ENCODE measurements around the gene NPAS1. TPM values are rescaled to one million over a fixed set of nuclear protein-coding genes. Genes with fewer than 3 reads are reported as not detected.

The NPAS1 gene
- total and polyA plus RNA-seq, 5 donors from 2014 or later = 0.53 to 1.5 TPM; not detected in 3

GRCh38 chr19:46976845-46977320, 42.8 kb upstream of the NPAS1 start:
- ATAC-seq (ENCODE audit: low read depth in 2 of 2) (no peak), DNase-seq (no peak)
- peaks cover 3% of the 10 kb centered on the region for H3K36me3 ChIP-seq (ENCODE audit: control insufficient read depth, insufficient read depth, low read length)
- H3K27ac ChIP-seq (ENCODE audit: insufficient read depth, low read length, poor library complexity, severe bottlenecking) = no peak overlapping the region
- no peak overlapping the region for H3K4me3 ChIP-seq (ENCODE audit: low read depth, low read length)
- no peaks in the 10 kb centered on the region for H3K9me3 Mint-ChIP-seq
- peaks cover 9 to 28% (median 18%) of the 10 kb centered on the region in 4 donors for H3K4me1 Mint-ChIP-seq
- H3K27ac Mint-ChIP-seq = peak overlapping the region; percentile 41 to 91 (median 88)
- H3K27me3 Mint-ChIP-seq = no peaks in the 10 kb centered on the region
- H3K4me1 ChIP-seq (ENCODE audit: control insufficient read depth, insufficient read depth, low read length, poor library complexity, severe bottlenecking) = no peaks in the 10 kb centered on the region
- no peaks in the 10 kb centered on the region for H3K27me3 ChIP-seq (ENCODE audit: control insufficient read depth, insufficient read depth, low read length)
- H3K9me3 ChIP-seq (ENCODE audit: control insufficient read depth in 2 of 2, low read length in 2 of 2) = no peaks in the 10 kb centered on the region
- peaks cover 3% of the 10 kb centered on the region for H3K36me3 Mint-ChIP-seq
- no peak overlapping the region for H3K4me3 Mint-ChIP-seq

DNA sequence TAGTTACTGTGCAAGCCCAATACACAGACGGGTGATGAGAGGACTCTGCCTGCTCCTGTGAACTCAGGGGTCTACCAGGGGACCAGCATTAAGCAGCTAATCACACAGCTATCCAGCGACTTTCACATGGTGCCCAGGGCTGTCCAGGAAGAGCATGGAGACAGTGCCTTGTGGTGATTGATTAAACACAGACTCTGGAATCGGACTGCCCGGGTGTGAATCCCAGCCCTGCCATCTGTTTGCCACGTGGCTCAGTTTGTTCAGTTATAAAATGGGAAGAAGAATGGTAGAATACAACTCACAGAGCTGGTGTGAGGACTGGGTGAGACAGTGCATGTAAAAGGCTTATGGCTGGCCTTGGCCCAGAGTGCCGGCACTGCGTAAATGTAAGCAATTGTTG, 42.1 kb upstream of the NPAS1 start:
- Histone ChIP-seq H3K9me3 (ENCODE audit: control insufficient read depth in 2 of 2, low read length in 2 of 2) (no peaks in the 10 kb centered on the region), H3K36me3 (ENCODE audit: control insufficient read depth, insufficient read depth, low read length) (peaks cover 3% of the 10 kb centered on the region), H3K27me3 (ENCODE audit: control insufficient read depth, insufficient read depth, low read length) (no peaks in the 10 kb centered on the region), H3K4me3 (ENCODE audit: low read depth, low read length) (no peak overlapping the region), H3K27ac (ENCODE audit: insufficient read depth, low read length, poor library complexity, severe bottlenecking) (no peak overlapping the region), H3K4me1 (ENCODE audit: control insufficient read depth, insufficient read depth, low read length, poor library complexity, severe bottlenecking) (no peaks in the 10 kb centered on the region)
- Mint-ChIP-seq H3K36me3 (peaks cover 3% of the 10 kb centered on the region), H3K27ac (peak overlapping the region in 1 of 3 donors; percentile 79), H3K9me3 (no peaks in the 10 kb centered on the region), H3K4me1 (peaks cover 9 to 28% (median 18%) of the 10 kb centered on the region in 4 donors), H3K4me3 (no peak overlapping the region), H3K27me3 (no peaks in the 10 kb centered on the region)
- no peak for DNase-seq
- no peak for ATAC-seq (ENCODE audit: low read depth in 2 of 2)

- Histone ChIP-seq H3K4me1 (ENCODE audit: control insufficient read depth, insufficient read depth, low read length, poor library complexity, severe bottlenecking) (no peaks in the 10 kb centered on the region), H3K27ac (ENCODE audit: insufficient read depth, low read length, poor library complexity, severe bottlenecking) (no peak overlapping the region), H3K27me3 (ENCODE audit: control insufficient read depth, insufficient read depth, low read length) (no peaks in the 10 kb centered on the region), H3K36me3 (ENCODE audit: control insufficient read depth, insufficient read depth, low read length) (peaks cover 5% of the 10 kb centered on the region), H3K4me3 (ENCODE audit: low read depth, low read length) (no peak overlapping the region), H3K9me3 (ENCODE audit: control insufficient read depth in 2 of 2, low read length in 2 of 2) (no peaks in the 10 kb centered on the region)
- peaks cover 3% of the 10 kb centered on the region for H3K36me3 Mint-ChIP-seq
- H3K4me1 Mint-ChIP-seq = peaks cover 9 to 28% (median 18%) of the 10 kb centered on the region in 4 donors
- H3K27ac Mint-ChIP-seq = peak overlapping the region in 1 of 3 donors; percentile 45
- no peak overlapping the region for H3K4me3 Mint-ChIP-seq
- no peaks in the 10 kb centered on the region for H3K27me3 Mint-ChIP-seq
- DNase-seq (no peak), ATAC-seq (ENCODE audit: low read depth in 2 of 2) (no peak)
- no peaks in the 10 kb centered on the region for H3K9me3 Mint-ChIP-seq
Measured at GRCh38 chr19:46978171-46978869, 41.3 kb upstream of the NPAS1 start.

GRCh38 chr19:46979126-46980105, 40.2 kb upstream of the NPAS1 start:
- H3K36me3 Mint-ChIP-seq = peaks cover 3% of the 10 kb centered on the region
- ATAC-seq (ENCODE audit: low read depth in 2 of 2) (no peak), DNase-seq (no peak)
- Histone ChIP-seq H3K27ac (ENCODE audit: insufficient read depth, low read length, poor library complexity, severe bottlenecking) (no peak overlapping the region), H3K27me3 (ENCODE audit: control insufficient read depth, insufficient read depth, low read length) (no peaks in the 10 kb centered on the region), H3K4me3 (ENCODE audit: low read depth, low read length) (no peak overlapping the region), H3K9me3 (ENCODE audit: control insufficient read depth in 2 of 2, low read length in 2 of 2) (no peaks in the 10 kb centered on the region), H3K36me3 (ENCODE audit: control insufficient read depth, insufficient read depth, low read length) (peaks cover 5% of the 10 kb centered on the region), H3K4me1 (ENCODE audit: control insufficient read depth, insufficient read depth, low read length, poor library complexity, severe bottlenecking) (no peaks in the 10 kb centered on the region)
- H3K27ac Mint-ChIP-seq = peak overlapping the region in 1 of 3 donors; percentile 60
- peaks cover 9 to 28% (median 18%) of the 10 kb centered on the region in 4 donors for H3K4me1 Mint-ChIP-seq
- no peaks in the 10 kb centered on the region for H3K9me3 Mint-ChIP-seq
- H3K27me3 Mint-ChIP-seq = no peaks in the 10 kb centered on the region
- H3K4me3 Mint-ChIP-seq = no peak overlapping the region

DNA sequence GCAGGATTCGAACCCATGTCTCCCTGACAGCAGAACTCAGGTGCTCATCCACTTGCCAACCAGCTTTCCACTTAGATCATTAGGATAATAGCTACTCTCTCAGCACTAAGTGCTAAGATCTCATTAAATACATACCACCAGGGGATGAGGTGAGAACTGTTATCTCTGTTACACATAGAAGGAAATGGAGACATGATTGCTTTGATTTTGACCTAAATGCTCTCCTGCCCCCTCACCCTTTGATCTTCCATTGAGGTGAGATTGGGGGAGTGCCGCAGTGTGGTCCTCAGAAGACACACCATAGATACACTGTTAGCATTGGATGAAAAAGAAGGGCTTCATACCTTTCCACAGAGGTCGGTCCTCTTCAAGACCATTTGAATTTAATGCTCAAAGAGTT, 38.9 kb upstream of the NPAS1 start:
- no peak overlapping the region for H3K4me3 Mint-ChIP-seq
- peaks cover 3% of the 10 kb centered on the region for H3K36me3 Mint-ChIP-seq
- ATAC-seq (ENCODE audit: low read depth in 2 of 2) = no peak
- no peak for DNase-seq
- H3K27ac Mint-ChIP-seq = peak overlapping the region in 2 of 3 donors; percentile 38 to 72
- no peaks in the 10 kb centered on the region for H3K9me3 Mint-ChIP-seq
- peaks cover 9 to 28% (median 18%) of the 10 kb centered on the region in 4 donors for H3K4me1 Mint-ChIP-seq
- no peaks in the 10 kb centered on the region for H3K27me3 Mint-ChIP-seq
- peak overlapping the region; percentile 1 for H3K27ac ChIP-seq (ENCODE audit: insufficient read depth, low read length, poor library complexity, severe bottlenecking)
- no peak overlapping the region for H3K4me3 ChIP-seq (ENCODE audit: low read depth, low read length)
- H3K36me3 ChIP-seq (ENCODE audit: control insufficient read depth, insufficient read depth, low read length) = peaks cover 5% of the 10 kb centered on the region
- no peaks in the 10 kb centered on the region for H3K4me1 ChIP-seq (ENCODE audit: control insufficient read depth, insufficient read depth, low read length, poor library complexity, severe bottlenecking)
- no peaks in the 10 kb centered on the region for H3K27me3 ChIP-seq (ENCODE audit: control insufficient read depth, insufficient read depth, low read length)
- H3K9me3 ChIP-seq (ENCODE audit: control insufficient read depth in 2 of 2, low read length in 2 of 2) = no peaks in the 10 kb centered on the region

DNA sequence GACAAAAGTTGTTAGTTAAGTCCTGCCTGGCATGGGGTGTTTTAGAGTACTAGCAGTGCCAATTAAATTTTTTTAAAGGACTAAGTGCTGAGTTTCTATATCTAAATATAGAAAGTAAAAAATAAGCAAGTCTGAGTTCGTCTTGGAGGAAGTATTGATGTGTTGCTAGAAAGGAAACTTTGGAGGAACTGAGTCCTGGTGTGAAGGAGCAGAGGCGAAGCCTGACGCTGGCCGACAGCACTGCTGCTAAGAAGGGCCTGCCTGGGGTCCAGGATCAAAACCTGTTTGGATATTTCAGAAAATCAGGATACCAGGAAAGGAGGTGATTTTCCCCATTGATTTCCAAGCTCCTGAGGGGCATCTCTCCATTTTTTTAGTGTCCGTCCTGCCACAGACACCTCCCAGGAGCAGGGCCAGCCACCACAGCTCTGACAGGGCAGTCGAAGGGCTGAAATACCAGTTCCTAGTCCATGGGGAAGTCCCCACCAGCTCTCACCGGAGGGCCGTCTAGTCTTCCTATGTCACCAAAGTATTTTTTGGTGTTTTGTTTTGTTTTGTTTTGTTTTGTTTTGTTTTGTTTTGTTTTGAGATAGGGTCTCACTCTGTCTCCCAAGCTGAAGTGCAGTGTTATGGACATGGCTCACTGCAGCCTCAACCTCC, 38.2 kb upstream of the NPAS1 start:
- Histone ChIP-seq H3K27me3 (ENCODE audit: control insufficient read depth, insufficient read depth, low read length) (no peaks in the 10 kb centered on the region), H3K27ac (ENCODE audit: insufficient read depth, low read length, poor library complexity, severe bottlenecking) (peak overlapping the region; percentile 1), H3K36me3 (ENCODE audit: control insufficient read depth, insufficient read depth, low read length) (peaks cover 5% of the 10 kb centered on the region), H3K4me1 (ENCODE audit: control insufficient read depth, insufficient read depth, low read length, poor library complexity, severe bottlenecking) (no peaks in the 10 kb centered on the region), H3K4me3 (ENCODE audit: low read depth, low read length) (no peak overlapping the region), H3K9me3 (ENCODE audit: control insufficient read depth in 2 of 2, low read length in 2 of 2) (no peaks in the 10 kb centered on the region)
- Mint-ChIP-seq H3K27me3 (no peaks in the 10 kb centered on the region), H3K4me1 (peaks cover 9 to 28% (median 19%) of the 10 kb centered on the region in 4 donors), H3K9me3 (no peaks in the 10 kb centered on the region), H3K4me3 (no peak overlapping the region), H3K36me3 (peaks cover 3% of the 10 kb centered on the region), H3K27ac (peak overlapping the region in 2 of 3 donors; percentile 31 to 72)
- DNase-seq (no peak), ATAC-seq (ENCODE audit: low read depth in 2 of 2) (no peak)

DNA sequence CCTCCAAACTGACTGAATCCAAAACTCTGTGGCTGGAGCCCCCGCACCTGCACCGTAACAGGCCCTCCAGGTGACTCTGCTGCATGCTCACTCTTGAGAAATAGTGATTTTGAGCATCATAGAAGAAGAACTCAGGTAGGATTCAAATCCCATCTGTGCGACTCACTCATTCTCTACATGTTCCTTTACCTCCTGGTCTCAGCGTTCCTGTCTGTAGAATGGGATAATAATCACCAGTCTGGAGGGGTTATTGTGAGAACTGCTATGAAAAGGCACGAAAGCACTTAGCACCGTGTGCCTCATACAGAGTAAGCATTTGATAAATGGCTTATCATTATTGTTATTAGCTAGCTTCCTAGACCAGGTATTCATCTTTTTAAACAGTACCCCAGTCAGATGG, 36.5 kb upstream of the NPAS1 start:
- H3K9me3 ChIP-seq (ENCODE audit: control insufficient read depth in 2 of 2, low read length in 2 of 2) = no peaks in the 10 kb centered on the region
- H3K27me3 ChIP-seq (ENCODE audit: control insufficient read depth, insufficient read depth, low read length) = no peaks in the 10 kb centered on the region
- no peak overlapping the region for H3K27ac ChIP-seq (ENCODE audit: insufficient read depth, low read length, poor library complexity, severe bottlenecking)
- H3K36me3 Mint-ChIP-seq = no peaks in the 10 kb centered on the region
- H3K4me1 Mint-ChIP-seq = peaks cover 5 to 20% (median 14%) of the 10 kb centered on the region in 4 donors
- no peaks in the 10 kb centered on the region for H3K9me3 Mint-ChIP-seq
- H3K36me3 ChIP-seq (ENCODE audit: control insufficient read depth, insufficient read depth, low read length) = peaks cover 5% of the 10 kb centered on the region
- H3K27ac Mint-ChIP-seq = no peak overlapping the region
- no peak overlapping the region for H3K4me3 Mint-ChIP-seq
- no peak for ATAC-seq (ENCODE audit: low read depth in 2 of 2)
- DNase-seq = no peak
- no peaks in the 10 kb centered on the region for H3K27me3 Mint-ChIP-seq
- H3K4me1 ChIP-seq (ENCODE audit: control insufficient read depth, insufficient read depth, low read length, poor library complexity, severe bottlenecking) = no peaks in the 10 kb centered on the region
- no peak overlapping the region for H3K4me3 ChIP-seq (ENCODE audit: low read depth, low read length)

Measured in CD4-positive, CD25-positive, alpha-beta regulatory T cell (primary cell).